ENCODE measurements around the gene LYRM9.

GRCh38 chr17:27921599-27921998 is 28.4 kb upstream of the LYRM9 start:
- no peak for TF ChIP-seq CTCF (IDR thresholded peaks at IDR 0.05)
- TF ChIP-seq EP300 (IDR thresholded peaks at IDR 0.05) = no peak
- no peak for TF ChIP-seq POLR2AphosphoS5 (IDR thresholded peaks at IDR 0.05)
- TF ChIP-seq POLR2A (IDR thresholded peaks at IDR 0.05) = no peak
